Brain microvascular endothelial cell (primary cell): ENCODE results near the gene CERS6.

Source experiments
- DNase-seq: peaks from one replicate; pipeline ENCODE4 v3.0.0-alpha.2; 2020
- H3K27ac ChIP-seq: fragments of 250-450 bp; sonication (Bioruptor Pico); 2 replicates; pipeline ENCODE4 v1.5.1; 2020; ENCODE audit warnings: mild to moderate bottlenecking, moderate library complexity
- H3K27me3 ChIP-seq: fragments of 250-450 bp; sonication (Bioruptor Pico); replicated peaks from 2 replicates; pipeline ENCODE4 v1.5.1; 2020; ENCODE audit warnings: mild to moderate bottlenecking
- H3K36me3 ChIP-seq: fragments of 250-450 bp; sonication (Bioruptor Pico); replicated peaks from 2 replicates; pipeline ENCODE4 v1.5.1; 2020; ENCODE audit warnings: mild to moderate bottlenecking
- H3K4me3 ChIP-seq: 2 replicates; pipeline ENCODE4 v1.5.1; 2011; ENCODE audit warnings: low read depth, mild to moderate bottlenecking, control low read depth, low read length, moderate library complexity
- in situ Hi-C: cut with HindIII; loops from 2 replicates; pipeline ENCODE4 v1.10.0; 2017; ENCODE audit warnings: low sequenced_read_pairs, low pct_ligation_motif_present
- TF ChIP-seq, protein P1 (sequence below): IDR thresholded peaks from 2 replicates; pipeline ENCODE4 v1.5.1; 2011; ENCODE audit warnings: low read depth, mild to moderate bottlenecking, moderate library complexity, low read length, control low read depth, inconsistent platforms; ENCODE audit errors: missing control alignments

Gene CERS6

DNA sequence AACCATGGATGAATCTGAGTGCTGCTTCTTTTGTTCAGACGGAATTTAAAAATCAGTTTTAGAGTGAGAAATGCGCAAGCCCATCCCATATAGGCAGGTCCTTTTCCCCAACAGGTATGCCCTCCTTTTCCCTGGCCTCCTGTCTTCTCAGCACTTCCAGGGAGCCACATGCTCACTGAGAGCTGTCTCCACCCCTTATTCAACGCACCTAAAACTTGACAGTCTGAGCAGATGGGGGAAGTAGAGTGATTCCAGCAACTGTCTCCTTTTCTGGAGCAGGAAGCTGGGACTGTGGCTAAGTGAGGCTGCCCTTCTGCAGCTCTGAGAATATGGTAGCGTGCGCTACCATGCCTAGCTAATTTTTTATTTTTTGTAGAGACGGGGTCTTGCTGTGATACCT is 293.2 kb downstream of the CERS6 start:
- no peaks in the 10 kb centered on the region for H3K27me3 ChIP-seq
- TF ChIP-seq, protein P1, sequence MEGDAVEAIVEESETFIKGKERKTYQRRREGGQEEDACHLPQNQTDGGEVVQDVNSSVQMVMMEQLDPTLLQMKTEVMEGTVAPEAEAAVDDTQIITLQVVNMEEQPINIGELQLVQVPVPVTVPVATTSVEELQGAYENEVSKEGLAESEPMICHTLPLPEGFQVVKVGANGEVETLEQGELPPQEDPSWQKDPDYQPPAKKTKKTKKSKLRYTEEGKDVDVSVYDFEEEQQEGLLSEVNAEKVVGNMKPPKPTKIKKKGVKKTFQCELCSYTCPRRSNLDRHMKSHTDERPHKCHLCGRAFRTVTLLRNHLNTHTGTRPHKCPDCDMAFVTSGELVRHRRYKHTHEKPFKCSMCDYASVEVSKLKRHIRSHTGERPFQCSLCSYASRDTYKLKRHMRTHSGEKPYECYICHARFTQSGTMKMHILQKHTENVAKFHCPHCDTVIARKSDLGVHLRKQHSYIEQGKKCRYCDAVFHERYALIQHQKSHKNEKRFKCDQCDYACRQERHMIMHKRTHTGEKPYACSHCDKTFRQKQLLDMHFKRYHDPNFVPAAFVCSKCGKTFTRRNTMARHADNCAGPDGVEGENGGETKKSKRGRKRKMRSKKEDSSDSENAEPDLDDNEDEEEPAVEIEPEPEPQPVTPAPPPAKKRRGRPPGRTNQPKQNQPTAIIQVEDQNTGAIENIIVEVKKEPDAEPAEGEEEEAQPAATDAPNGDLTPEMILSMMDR = no peak
- H3K36me3 ChIP-seq = no peaks in the 10 kb centered on the region
- in situ Hi-C loops = no loop called here
- DNase-seq = no peak
- no peak overlapping the region for H3K27ac ChIP-seq
- no peak overlapping the region for H3K4me3 ChIP-seq

DNA sequence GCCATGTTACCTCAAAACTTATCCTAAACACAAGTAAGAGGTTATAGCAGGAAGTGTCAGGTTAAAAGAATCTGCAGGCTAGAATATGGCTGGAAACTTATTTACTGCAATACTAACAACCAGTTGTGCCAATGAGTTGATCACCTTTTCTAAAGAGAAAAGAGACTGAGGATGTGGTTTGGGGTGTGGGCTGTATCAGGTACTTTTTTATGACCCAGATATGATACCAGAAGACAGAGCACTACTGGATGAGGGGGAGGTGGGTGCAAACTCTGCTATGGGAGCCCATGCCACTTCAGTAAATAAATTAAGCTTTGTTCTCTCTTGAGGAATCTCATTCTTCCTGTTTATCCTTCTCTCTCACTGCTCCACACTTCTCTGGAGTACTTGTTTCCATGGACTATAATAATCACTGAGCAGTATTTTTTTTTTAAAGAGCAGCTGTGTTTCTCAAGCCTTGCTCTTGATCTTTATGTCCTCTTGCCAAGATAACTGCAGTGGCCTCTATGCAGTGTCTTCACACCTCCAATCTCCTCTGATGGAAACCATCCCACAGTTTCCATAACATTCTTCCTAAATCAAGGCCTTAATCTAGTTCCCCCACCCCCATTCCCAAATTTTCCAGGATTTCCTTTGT is 295.1 kb downstream of the CERS6 start:
- TF ChIP-seq, protein P1 = no peak
- no peaks in the 10 kb centered on the region for H3K27me3 ChIP-seq
- no peak overlapping the region for H3K27ac ChIP-seq
- H3K4me3 ChIP-seq = no peak overlapping the region
- no peak for DNase-seq
- no peaks in the 10 kb centered on the region for H3K36me3 ChIP-seq
- in situ Hi-C loops = no loop called here

DNA sequence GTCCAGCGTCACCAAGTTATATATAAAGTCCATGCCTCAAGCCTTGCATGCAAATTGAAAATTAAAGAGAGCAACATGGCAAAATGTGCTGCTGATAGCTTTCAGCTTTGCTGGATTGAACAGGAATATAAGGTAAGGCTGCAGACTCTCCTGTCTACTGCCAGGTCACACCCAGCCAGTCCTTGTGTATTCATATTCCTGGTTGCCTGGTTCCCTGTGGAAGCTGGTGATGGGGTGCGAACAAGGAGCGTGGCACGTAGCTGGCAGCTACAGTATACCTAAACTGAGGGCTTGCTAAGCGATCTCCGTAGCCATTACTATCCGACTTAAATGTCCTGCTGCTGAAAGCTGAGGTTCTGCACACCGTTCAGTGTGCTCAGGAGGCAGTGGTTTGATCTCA is 296.3 kb downstream of the CERS6 start:
- no peaks in the 10 kb centered on the region for H3K36me3 ChIP-seq
- in situ Hi-C loops = no loop called here
- H3K4me3 ChIP-seq = no peak overlapping the region
- no peak overlapping the region for H3K27ac ChIP-seq
- DNase-seq = no peak
- TF ChIP-seq, protein P1 = no peak
- H3K27me3 ChIP-seq = no peaks in the 10 kb centered on the region

- H3K27me3 ChIP-seq = no peaks in the 10 kb centered on the region
- H3K27ac ChIP-seq = no peak overlapping the region
- in situ Hi-C loops = no loop called here
- no peaks in the 10 kb centered on the region for H3K36me3 ChIP-seq
- TF ChIP-seq, protein P1 = no peak
- H3K4me3 ChIP-seq = no peak overlapping the region
- no peak for DNase-seq
Observed at GRCh38 chr2:168753765-168754329, 297.8 kb downstream of the CERS6 start.

DNA sequence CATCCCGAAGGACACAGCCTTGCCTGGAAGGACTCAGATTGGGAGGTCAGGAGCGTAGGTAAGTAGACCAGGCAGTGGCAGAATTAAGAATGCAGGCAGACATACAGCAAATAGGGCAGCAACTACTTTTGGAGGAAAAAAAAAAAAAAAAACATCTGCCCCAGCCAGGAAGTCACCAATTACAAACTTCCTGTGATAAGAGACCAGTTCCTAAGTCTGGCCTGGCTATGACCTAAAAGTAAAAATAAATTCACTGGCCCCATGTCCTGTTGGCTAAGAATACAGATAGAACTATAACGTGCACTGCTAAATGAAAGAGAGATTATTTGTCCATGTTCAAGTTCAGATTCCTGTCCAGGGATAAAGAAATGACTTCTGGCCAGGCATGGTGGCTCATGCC is 301.2 kb downstream of the CERS6 start:
- H3K36me3 ChIP-seq = no peaks in the 10 kb centered on the region
- no peak overlapping the region for H3K27ac ChIP-seq
- H3K27me3 ChIP-seq = no peaks in the 10 kb centered on the region
- DNase-seq = no peak
- no peak overlapping the region for H3K4me3 ChIP-seq
- in situ Hi-C loops = no loop called here
- TF ChIP-seq, protein P1 = no peak
